ENCODE data around the gene IGFBP5. TPM values are rescaled to one million over a fixed set of nuclear protein-coding genes. Genes with fewer than 3 reads are reported as not detected.
A peak's percentile ranks its signal among the peaks of the same experiment; 100 is the strongest.

The IGFBP5 gene
- total RNA-seq, 1 donor from 2014 or later: 150 TPM

GRCh38 chr2:216721141-216721540, 25.8 kb upstream of the IGFBP5 start:
- H3K9me3 ChIP-seq (ENCODE audit: low read depth): no peaks in the 10 kb centered on the region
- no peaks in the 10 kb centered on the region for H3F3A ChIP-seq (ENCODE audit: low read depth)
- no peaks in the 10 kb centered on the region for H3K79me2 ChIP-seq (ENCODE audit: low read depth)
- H3K4me1 ChIP-seq: peaks cover 6% of the 10 kb centered on the region
- H2AFZ ChIP-seq (replicated peaks): no peak overlapping the region
- H3K27me3 ChIP-seq: no peaks in the 10 kb centered on the region
- no peak overlapping the region for H3K27ac ChIP-seq
- H3K36me3 ChIP-seq: no peaks in the 10 kb centered on the region
- no peak overlapping the region for H3K4me3 ChIP-seq
- H3K4me2 ChIP-seq: no peak overlapping the region
- H3K27ac Mint-ChIP-seq: no peak overlapping the region
- H3K9me3 Mint-ChIP-seq: no peaks in the 10 kb centered on the region
- H3K36me3 Mint-ChIP-seq: no peaks in the 10 kb centered on the region
- H3K9ac ChIP-seq: no peak overlapping the region
- DNase-seq (ENCODE audit: low spot score): no peak
- H3K4me3 Mint-ChIP-seq: no peak overlapping the region
- H3K27me3 Mint-ChIP-seq (ENCODE audit: insufficient read depth, low read depth): peaks cover 8% of the 10 kb centered on the region
- H4K20me1 ChIP-seq (ENCODE audit: low read depth): no peaks in the 10 kb centered on the region
- peaks cover 9% of the 10 kb centered on the region for H3K4me1 Mint-ChIP-seq
- TF ChIP-seq EZH2 (IDR thresholded peaks at IDR 0.05) (no peak), CTCF (IDR thresholded peaks at IDR 0.05) (no peak)

GRCh38 chr2:216720722-216721121, 25.4 kb upstream of the IGFBP5 start:
- no peak for DNase-seq (ENCODE audit: low spot score)
- Histone ChIP-seq H3K4me1 (peaks cover 6% of the 10 kb centered on the region), H3K9ac (no peak overlapping the region), H2AFZ (replicated peaks) (no peak overlapping the region), H3K27me3 (no peaks in the 10 kb centered on the region), H3K79me2 (ENCODE audit: low read depth) (no peaks in the 10 kb centered on the region), H3K27ac (no peak overlapping the region), H3K4me3 (no peak overlapping the region), H3K9me3 (ENCODE audit: low read depth) (no peaks in the 10 kb centered on the region), H3F3A (ENCODE audit: low read depth) (no peaks in the 10 kb centered on the region), H3K4me2 (no peak overlapping the region), H4K20me1 (ENCODE audit: low read depth) (no peaks in the 10 kb centered on the region), H3K36me3 (no peaks in the 10 kb centered on the region)
- Mint-ChIP-seq H3K9me3 (no peaks in the 10 kb centered on the region), H3K4me3 (no peak overlapping the region), H3K4me1 (peaks cover 9% of the 10 kb centered on the region), H3K27ac (no peak overlapping the region), H3K36me3 (no peaks in the 10 kb centered on the region), H3K27me3 (ENCODE audit: insufficient read depth, low read depth) (peaks cover 8% of the 10 kb centered on the region)
- TF ChIP-seq EZH2phosphoT487 (IDR thresholded peaks at IDR 0.05): no peak
- TF ChIP-seq CTCF (IDR thresholded peaks at IDR 0.05): no peak
- no peak for TF ChIP-seq EZH2 (IDR thresholded peaks at IDR 0.05)

GRCh38 chr2:216717907-216718615, 22.7 kb upstream of the IGFBP5 start:
- H3K9ac ChIP-seq: no peak overlapping the region
- H3K9me3 Mint-ChIP-seq: no peaks in the 10 kb centered on the region

More at GRCh38 chr2:216717907-216718615, 22.7 kb upstream of the IGFBP5 start:
- Histone ChIP-seq H3K79me2 (ENCODE audit: low read depth) (no peaks in the 10 kb centered on the region), H3K9me3 (ENCODE audit: low read depth) (no peaks in the 10 kb centered on the region), H3K27me3 (no peaks in the 10 kb centered on the region), H3K4me2 (no peak overlapping the region), H3F3A (ENCODE audit: low read depth) (no peaks in the 10 kb centered on the region), H3K27ac (no peak overlapping the region), H3K4me3 (no peak overlapping the region), H2AFZ (replicated peaks) (peak overlapping the region; percentile 55), H3K36me3 (no peaks in the 10 kb centered on the region), H4K20me1 (ENCODE audit: low read depth) (no peaks in the 10 kb centered on the region), H3K4me1 (peaks cover 6% of the 10 kb centered on the region)
- no peak overlapping the region for H3K4me3 Mint-ChIP-seq
- DNase-seq (ENCODE audit: low spot score): no peak
- H3K4me1 Mint-ChIP-seq: peaks cover 21% of the 10 kb centered on the region
- H3K36me3 Mint-ChIP-seq: no peaks in the 10 kb centered on the region
- H3K27me3 Mint-ChIP-seq (ENCODE audit: insufficient read depth, low read depth): no peaks in the 10 kb centered on the region
- no peak for TF ChIP-seq EZH2 (IDR thresholded peaks at IDR 0.05)
- no peak for TF ChIP-seq CTCF (IDR thresholded peaks at IDR 0.05)
- no peak for TF ChIP-seq EZH2phosphoT487 (IDR thresholded peaks at IDR 0.05)
- H3K27ac Mint-ChIP-seq: no peak overlapping the region
